AG04450 (cell line): ENCODE results near the gene PRELID3B. TPM values are rescaled to one million over a fixed set of nuclear protein-coding genes. Genes with fewer than 3 reads are reported as not detected.

Experiments
- CTCF ChIA-PET: fragments of 300-600, 350-600 bp; formaldehyde crosslinking; extraction: SDS; loops from one replicate; lab custom pipeline; 2022; ENCODE audit warnings: antibody characterized with exemption, inconsistent platforms; lab: Charles Lee
- POLR2A ChIA-PET: fragments of 350-600 bp; formaldehyde crosslinking; extraction: SDS; loops from one replicate; lab custom pipeline; 2021; ENCODE audit warnings: antibody characterized with exemption, inconsistent platforms; lab: Yijun Ruan, JAX
- DNase-seq: peaks from one replicate; pipeline ENCODE4 v3.0.0-alpha.2; 2011; ENCODE audit warnings: low read depth, low spot score
- H3K27ac ChIP-seq: one replicate; pipeline ENCODE4 v1.5.1; 2012; ENCODE audit warnings: low read depth, low read length, control low read depth
- H3K27me3 ChIP-seq: one replicate; pipeline ENCODE4 v1.6.0; 2012; ENCODE audit warnings: low read length; ENCODE audit not compliant: control insufficient read depth, insufficient read depth
- H3K4me3 ChIP-seq: 2 replicates; pipeline ENCODE4 v1.5.1; 2011; ENCODE audit warnings: mild to moderate bottlenecking, low read depth, low read length, control low read depth
- H3K9me3 ChIP-seq: 2 replicates; pipeline ENCODE4 v1.5.1; 2012; ENCODE audit warnings: low read length; ENCODE audit not compliant: control insufficient read depth, insufficient read depth
- polyA plus RNA-seq: library from polyadenylated mRNA; depleted of rRNA; stranded (reverse); fragments of >200 nt; gene quantifications from 2 replicates; pipeline ENCODE4 v1.2.3, GENCODE V29; 2011
- TF ChIP-seq, protein P1 (sequence below): IDR thresholded peaks from 2 replicates; pipeline ENCODE4 v1.5.1; 2011; ENCODE audit warnings: low read depth, low read length, control low read depth, inconsistent platforms

PRELID3B gene
- polyA plus RNA-seq, 1 experiment, result 58.2 TPM

DNA sequence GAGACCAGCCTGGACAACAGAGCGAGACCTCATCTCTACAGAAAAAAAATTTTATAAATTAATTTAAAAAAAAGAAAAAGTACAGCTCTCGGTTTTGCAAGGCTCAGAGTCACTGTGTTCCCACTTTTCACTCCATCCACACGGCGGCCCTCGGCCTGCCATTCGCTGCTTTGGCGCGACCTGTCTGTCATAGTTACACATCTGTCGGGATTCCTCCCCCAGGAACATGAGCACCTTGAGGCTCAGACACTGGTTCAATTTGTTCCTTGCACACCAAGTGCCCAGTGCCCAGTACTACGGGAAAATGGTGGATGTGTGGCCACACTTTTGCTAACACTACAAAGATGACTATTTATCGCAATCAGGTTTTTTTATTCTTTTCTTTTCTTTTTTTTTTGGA lies 43.9 kb downstream of the PRELID3B start:
- DNase-seq, result no peak
- no peak overlapping the region for H3K4me3 ChIP-seq
- CTCF ChIA-PET, result no interaction called here
- TF ChIP-seq, protein P1, sequence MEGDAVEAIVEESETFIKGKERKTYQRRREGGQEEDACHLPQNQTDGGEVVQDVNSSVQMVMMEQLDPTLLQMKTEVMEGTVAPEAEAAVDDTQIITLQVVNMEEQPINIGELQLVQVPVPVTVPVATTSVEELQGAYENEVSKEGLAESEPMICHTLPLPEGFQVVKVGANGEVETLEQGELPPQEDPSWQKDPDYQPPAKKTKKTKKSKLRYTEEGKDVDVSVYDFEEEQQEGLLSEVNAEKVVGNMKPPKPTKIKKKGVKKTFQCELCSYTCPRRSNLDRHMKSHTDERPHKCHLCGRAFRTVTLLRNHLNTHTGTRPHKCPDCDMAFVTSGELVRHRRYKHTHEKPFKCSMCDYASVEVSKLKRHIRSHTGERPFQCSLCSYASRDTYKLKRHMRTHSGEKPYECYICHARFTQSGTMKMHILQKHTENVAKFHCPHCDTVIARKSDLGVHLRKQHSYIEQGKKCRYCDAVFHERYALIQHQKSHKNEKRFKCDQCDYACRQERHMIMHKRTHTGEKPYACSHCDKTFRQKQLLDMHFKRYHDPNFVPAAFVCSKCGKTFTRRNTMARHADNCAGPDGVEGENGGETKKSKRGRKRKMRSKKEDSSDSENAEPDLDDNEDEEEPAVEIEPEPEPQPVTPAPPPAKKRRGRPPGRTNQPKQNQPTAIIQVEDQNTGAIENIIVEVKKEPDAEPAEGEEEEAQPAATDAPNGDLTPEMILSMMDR, result no peak
- no peak overlapping the region for H3K27ac ChIP-seq
- H3K9me3 ChIP-seq, result no peaks in the 10 kb centered on the region; the same call in 1 of the 2 replicates
- H3K27me3 ChIP-seq, result no peaks in the 10 kb centered on the region
- POLR2A ChIA-PET, result no interaction called here

DNA sequence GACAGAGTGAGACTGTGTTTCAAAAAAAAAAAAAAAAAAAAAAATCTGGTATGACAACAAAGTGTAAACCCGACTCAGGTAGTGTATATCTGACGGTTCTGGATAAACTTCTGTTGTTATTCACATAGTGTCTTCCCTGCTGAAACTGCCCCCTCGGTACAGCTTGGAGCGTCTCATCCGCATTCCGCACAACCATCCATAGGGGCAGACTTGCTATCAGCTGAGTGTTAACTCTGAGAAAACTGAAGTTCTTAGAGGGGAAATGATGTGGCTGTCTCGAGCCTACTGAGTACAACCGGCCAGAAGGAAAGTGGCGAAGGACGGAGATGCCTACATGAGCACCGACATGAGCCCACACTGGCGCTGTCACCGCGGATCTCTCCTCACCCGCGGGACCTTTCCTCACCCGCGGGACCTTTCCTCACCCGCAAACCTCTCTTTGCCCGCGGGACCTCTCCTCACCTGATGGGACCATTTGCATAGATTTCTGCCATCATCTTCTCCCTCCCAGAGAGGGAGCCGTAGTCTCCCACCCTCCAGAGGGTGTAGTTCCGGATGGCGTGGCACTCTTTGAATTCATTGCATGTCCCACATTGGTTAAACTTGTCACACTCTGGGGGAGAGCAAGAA lies 45.3 kb downstream of the PRELID3B start:
- no peak overlapping the region for H3K27ac ChIP-seq
- no peaks in the 10 kb centered on the region; the same call in 1 of the 2 replicates for H3K9me3 ChIP-seq
- ChIA-PET CTCF (interaction anchor here (0.7 kb wide), 1 partner anchor 59 kb away, joined by 4 read pairs; no protein-coding TSS in a partner anchor), POLR2A (interaction anchor here (0.6 to 1.3 kb wide), 3 partner anchors 21 to 95 kb away, joined by 3 to 4 read pairs (median 3); partner anchors contain the start of gene ATP5F1E)
- H3K27me3 ChIP-seq, result no peaks in the 10 kb centered on the region
- DNase-seq, result no peak
- TF ChIP-seq, protein P1, result no peak
- H3K4me3 ChIP-seq, result no peak overlapping the region

DNA sequence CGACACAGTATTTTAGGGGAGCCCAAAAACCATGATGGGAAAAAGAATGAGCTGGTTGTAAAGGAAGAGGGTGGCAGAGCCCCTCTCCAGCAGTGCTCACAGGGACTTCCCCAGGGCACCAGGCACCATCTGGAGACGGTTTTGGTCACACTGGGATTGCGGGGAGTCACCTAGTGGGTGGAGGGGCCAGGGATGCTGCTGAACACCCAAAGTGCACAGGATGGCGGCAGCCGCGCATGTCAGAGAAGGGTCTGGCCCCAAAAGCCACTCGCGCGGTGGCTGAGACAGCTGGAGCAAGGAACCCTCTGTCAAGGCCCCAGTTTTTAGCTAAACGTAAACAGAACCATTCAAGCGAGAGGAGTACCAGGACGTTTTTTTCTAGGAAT lies 46.4 kb downstream of the PRELID3B start:
- H3K9me3 ChIP-seq, result no peaks in the 10 kb centered on the region; the same call in 1 of the 2 replicates
- H3K27ac ChIP-seq, result no peak overlapping the region
- DNase-seq, result no peak
- no peaks in the 10 kb centered on the region for H3K27me3 ChIP-seq
- H3K4me3 ChIP-seq, result no peak overlapping the region
- TF ChIP-seq, protein P1, result no peak
- CTCF ChIA-PET, result no interaction called here
- POLR2A ChIA-PET, result interaction anchor here (0.6 to 1.3 kb wide), 3 partner anchors 20 to 96 kb away, joined by 3 to 4 read pairs (median 3); partner anchors contain the start of gene ATP5F1E

DNA sequence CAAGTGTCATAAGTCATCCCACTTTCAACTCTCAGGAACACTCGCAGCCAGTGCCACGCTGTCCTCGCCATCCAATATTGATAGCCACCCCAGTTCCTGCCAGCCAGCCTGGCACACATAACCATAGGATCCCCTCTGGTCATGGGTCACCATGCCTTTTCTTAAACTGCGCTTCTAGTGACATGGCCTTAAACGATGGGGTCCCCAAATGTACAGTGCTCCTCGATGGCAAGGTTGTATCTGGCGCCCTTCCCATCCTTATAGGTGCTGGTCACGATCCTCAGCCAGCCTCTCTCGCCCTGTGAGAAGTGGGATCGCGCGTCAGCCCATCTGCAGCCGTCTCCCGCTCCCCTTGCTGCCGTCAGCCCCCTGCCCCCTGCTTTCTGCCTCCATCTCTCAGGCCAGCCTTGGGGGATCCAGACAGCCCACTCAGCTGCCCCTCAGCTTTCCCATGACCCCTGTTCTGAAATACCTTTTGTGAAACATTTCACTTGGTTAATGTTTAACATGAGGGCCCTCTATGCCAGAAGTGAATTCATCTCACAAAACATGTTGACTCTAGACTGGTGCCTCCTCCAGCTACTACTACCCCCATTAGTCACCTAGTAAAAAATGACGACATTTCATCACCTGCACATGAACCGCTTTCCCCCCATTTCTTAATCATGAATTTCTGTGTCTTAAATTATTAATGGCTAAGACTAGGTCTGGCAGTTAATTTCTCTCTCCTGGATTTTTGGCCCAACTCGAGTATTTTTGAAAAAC lies 46.9 kb downstream of the PRELID3B start:
- no peaks in the 10 kb centered on the region; the same call in 1 of the 2 replicates for H3K9me3 ChIP-seq
- TF ChIP-seq, protein P1, result no peak
- ChIA-PET CTCF (no interaction called here), POLR2A (no interaction called here)
- DNase-seq, result no peak
- no peak overlapping the region for H3K4me3 ChIP-seq
- no peaks in the 10 kb centered on the region for H3K27me3 ChIP-seq
- H3K27ac ChIP-seq, result no peak overlapping the region
